Mucosa of rectum (tissue), 2 donors: Measurements from ENCODE around the gene GLRX2.
A peak's percentile ranks its signal among the peaks of the same experiment; 100 is the strongest.

ENCODE experiments used
- H3K27ac ChIP-seq, 2 donors: one replicate each; pipeline ENCODE4 v1.7.0; 2013; ENCODE audit warnings: inconsistent platforms in 2 of 2, low read depth in 2 of 2, low read length in 2 of 2
- H3K27me3 ChIP-seq, 2 donors: one replicate each; pipeline ENCODE4 v1.7.0; 2013; ENCODE audit warnings: low read length in 2 of 2; ENCODE audit not compliant: control insufficient read depth in 2 of 2, insufficient read depth in 2 of 2
- H3K36me3 ChIP-seq, 2 donors: one replicate each; pipeline ENCODE4 v1.7.0; 2013; ENCODE audit warnings: low read length in 2 of 2; ENCODE audit not compliant: control insufficient read depth in 2 of 2, insufficient read depth in 2 of 2
- H3K4me1 ChIP-seq, 2 donors: one replicate each; pipeline ENCODE4 v1.7.0; 2013; ENCODE audit warnings: low read length in 2 of 2, mild to moderate bottlenecking in 1 of 2; ENCODE audit not compliant: control insufficient read depth in 2 of 2, insufficient read depth in 2 of 2
- H3K4me3 ChIP-seq, 2 donors: one replicate each; pipeline ENCODE4 v1.7.0; 2013; ENCODE audit warnings: low read length in 2 of 2
- H3K9ac ChIP-seq, 2 donors: one replicate each; pipeline ENCODE4 v1.7.0; 2013; ENCODE audit warnings: low read length in 2 of 2, low read depth in 1 of 2, mild to moderate bottlenecking in 1 of 2
- H3K9me3 ChIP-seq, 2 donors: one replicate each; pipeline ENCODE4 v1.7.0; 2013; ENCODE audit warnings: low read length in 2 of 2; ENCODE audit not compliant: control insufficient read depth in 2 of 2
- donor health status: healthy.
- donor health status: Normal muscosa, but diverticular disease.

The GLRX2 gene

GRCh38 chr1:193068013-193068412 is 37.2 kb downstream of the GLRX2 start:
- H3K36me3 ChIP-seq = peaks cover 0 to 4% of the 10 kb centered on the region in 2 donors
- no peaks in the 10 kb centered on the region for H3K27me3 ChIP-seq
- no peak overlapping the region for H3K27ac ChIP-seq
- no peaks in the 10 kb centered on the region for H3K4me1 ChIP-seq
- no peak overlapping the region for H3K9ac ChIP-seq
- no peaks in the 10 kb centered on the region for H3K9me3 ChIP-seq
- no peak overlapping the region for H3K4me3 ChIP-seq

GRCh38 chr1:193066606-193067005 is 38.6 kb downstream of the GLRX2 start:
- Histone ChIP-seq H3K4me1 (peaks cover 0 to 2% of the 10 kb centered on the region in 2 donors), H3K27ac (no peak overlapping the region), H3K9me3 (no peaks in the 10 kb centered on the region), H3K27me3 (no peaks in the 10 kb centered on the region), H3K4me3 (no peak overlapping the region), H3K9ac (no peak overlapping the region), H3K36me3 (peaks cover 0 to 4% of the 10 kb centered on the region in 2 donors)

- Histone ChIP-seq H3K27ac (no peak overlapping the region), H3K27me3 (no peaks in the 10 kb centered on the region), H3K4me1 (peaks cover 2% of the 10 kb centered on the region in 2 donors)
These were observed 39.3 kb downstream of the GLRX2 start for GRCh38 chr1:193065954-193066353.

GRCh38 chr1:193062698-193063463 is 42.3 kb downstream of the GLRX2 start:
- Histone ChIP-seq H3K27me3 (no peaks in the 10 kb centered on the region), H3K9me3 (no peaks in the 10 kb centered on the region), H3K4me3 (no peak overlapping the region), H3K9ac (no peak overlapping the region), H3K36me3 (no peaks in the 10 kb centered on the region), H3K27ac (no peak overlapping the region), H3K4me1 (peaks cover 9 to 18% of the 10 kb centered on the region in 2 donors)

More at GRCh38 chr1:193065954-193066353, 39.3 kb downstream of the GLRX2 start:
- Histone ChIP-seq H3K9ac (no peak overlapping the region), H3K36me3 (peaks cover 0 to 4% of the 10 kb centered on the region in 2 donors), H3K4me3 (no peak overlapping the region), H3K9me3 (no peaks in the 10 kb centered on the region)

- H3K36me3 ChIP-seq = no peaks in the 10 kb centered on the region
- peaks cover 9 to 18% of the 10 kb centered on the region in 2 donors for H3K4me1 ChIP-seq
- no peaks in the 10 kb centered on the region for H3K27me3 ChIP-seq
- H3K9ac ChIP-seq = peak overlapping the region; percentile 93 to 96
- peak overlapping the region in 1 of 2 donors; percentile 97 for H3K4me3 ChIP-seq
- H3K9me3 ChIP-seq = no peaks in the 10 kb centered on the region
- no peak overlapping the region for H3K27ac ChIP-seq
These were observed 44.3 kb downstream of the GLRX2 start for GRCh38 chr1:193060938-193061337.

- Histone ChIP-seq H3K27me3 (no peaks in the 10 kb centered on the region), H3K4me3 (peak overlapping the region; percentile 90 to 97), H3K4me1 (peaks cover 9 to 18% of the 10 kb centered on the region in 2 donors), H3K36me3 (no peaks in the 10 kb centered on the region), H3K9me3 (no peaks in the 10 kb centered on the region), H3K27ac (peak overlapping the region; percentile 97), H3K9ac (peak overlapping the region; percentile 93 to 96)
These were observed 44.8 kb downstream of the GLRX2 start for GRCh38 chr1:193060406-193060805.

- Histone ChIP-seq H3K4me3 (peak overlapping the region; percentile 90 to 97), H3K27me3 (no peaks in the 10 kb centered on the region), H3K9ac (peak overlapping the region; percentile 93 to 96), H3K27ac (peak overlapping the region; percentile 97), H3K4me1 (peaks cover 9 to 19% of the 10 kb centered on the region in 2 donors), H3K36me3 (no peaks in the 10 kb centered on the region), H3K9me3 (no peaks in the 10 kb centered on the region)
These were observed 45.2 kb downstream of the GLRX2 start for GRCh38 chr1:193060115-193060403.

- H3K4me1 ChIP-seq = peaks cover 9 to 22% of the 10 kb centered on the region in 2 donors
- peak within 1 kb of the TSS; percentile 93 to 96 for H3K9ac ChIP-seq
- peak within 1 kb of the TSS; percentile 97 for H3K27ac ChIP-seq
- no peaks in the 10 kb centered on the region for H3K36me3 ChIP-seq
- H3K27me3 ChIP-seq = no peaks in the 10 kb centered on the region
- H3K9me3 ChIP-seq = no peaks in the 10 kb centered on the region
- peak within 1 kb of the TSS; percentile 90 to 97 for H3K4me3 ChIP-seq
These were observed 45.7 kb downstream of the GLRX2 start, which contains the start of the genes RO60 and UCHL5 for GRCh38 chr1:193059282-193060114. TSS of gene RO60 (plus strand) at chr1:193059612. CDS start at chr1:193069055, 9,443 bp downstream. TSS of gene UCHL5 (minus strand) at chr1:193059360. CDS start at chr1:193059260, 100 bp downstream.

- peak overlapping the region; percentile 97 for H3K27ac ChIP-seq
These were observed 46.5 kb downstream of the GLRX2 start for GRCh38 chr1:193058529-193059281.

More at GRCh38 chr1:193058529-193059281, 46.5 kb downstream of the GLRX2 start:
- Histone ChIP-seq H3K36me3 (no peaks in the 10 kb centered on the region), H3K4me1 (peaks cover 9 to 23% of the 10 kb centered on the region in 2 donors), H3K9ac (peak overlapping the region; percentile 93 to 96), H3K4me3 (peak overlapping the region; percentile 90 to 97), H3K27me3 (no peaks in the 10 kb centered on the region), H3K9me3 (no peaks in the 10 kb centered on the region)
